Neural cell (in vitro differentiated cells): ENCODE measurements around the gene RTTN. TPM values are rescaled to one million over a fixed set of nuclear protein-coding genes. Genes with fewer than 3 reads are reported as not detected.

Experiments
- H2AFZ ChIP-seq: fragments of 200-600, 300-800 bp; sonication (generic), shearing (Covaris generic); 2 replicates; pipeline ENCODE4 v1.6.0; 2014; ENCODE audit warnings: low read depth, mild to moderate bottlenecking, antibody characterized with exemption, low read length, moderate library complexity
- H3F3A ChIP-seq: fragments of 200-600 bp; shearing (Covaris generic); 2 replicates; pipeline ENCODE4 v1.6.1; 2016; ENCODE audit warnings: mild to moderate bottlenecking, moderate library complexity, mixed read lengths, antibody characterized with exemption, low read length; ENCODE audit not compliant: insufficient read depth, poor library complexity, severe bottlenecking
- H3K27ac ChIP-seq: fragments of 200-600, 300-800 bp; sonication (generic), shearing (Covaris generic); 2 replicates; pipeline ENCODE4 v1.5.1; 2014; ENCODE audit warnings: mild to moderate bottlenecking, low read length, moderate library complexity
- H3K27me3 ChIP-seq: fragments of 300-800, 200-600 bp; sonication (generic), shearing (Covaris generic); 2 replicates; pipeline ENCODE4 v1.6.0; 2014; ENCODE audit warnings: mild to moderate bottlenecking, low read depth, low read length, moderate library complexity; ENCODE audit not compliant: insufficient read depth
- H3K36me3 ChIP-seq: fragments of 300-800, 200-600 bp; sonication (generic), shearing (Covaris generic); 2 replicates; pipeline ENCODE4 v1.5.1; 2014; ENCODE audit warnings: mild to moderate bottlenecking, antibody characterized with exemption, low read length, moderate library complexity; ENCODE audit not compliant: insufficient read depth
- H3K4me2 ChIP-seq: fragments of 300-800, 200-600 bp; sonication (generic), shearing (Covaris generic); 2 replicates; pipeline ENCODE4 v1.6.0; 2014; ENCODE audit warnings: mild to moderate bottlenecking, low read length
- H3K4me3 ChIP-seq: fragments of 300-800, 200-600 bp; sonication (generic), shearing (Covaris generic); 2 replicates; pipeline ENCODE4 v1.5.1; 2014; ENCODE audit warnings: mild to moderate bottlenecking, low read length, moderate library complexity
- H3K79me2 ChIP-seq: fragments of 200-600 bp; shearing (Covaris generic); replicated peaks from 2 replicates; pipeline ENCODE4 v1.6.0; 2014; ENCODE audit warnings: mild to moderate bottlenecking, low read length, moderate library complexity; ENCODE audit not compliant: insufficient read depth
- H3K9ac ChIP-seq: fragments of 300-800, 200-600 bp; sonication (generic), shearing (Covaris generic); 2 replicates; pipeline ENCODE4 v1.6.1; 2016; ENCODE audit warnings: mild to moderate bottlenecking, low read length, mixed read lengths
- H3K9me2 ChIP-seq: fragments of 200-600 bp; shearing (Covaris generic); 2 replicates; pipeline ENCODE4 v1.6.1; 2016; ENCODE audit warnings: mild to moderate bottlenecking, low read length, mixed read lengths; ENCODE audit not compliant: insufficient read depth
- H3K9me3 ChIP-seq: fragments of 200-600, 300-800 bp; sonication (generic), shearing (Covaris generic); 2 replicates; pipeline ENCODE4 v1.6.1; 2016; ENCODE audit warnings: mild to moderate bottlenecking, mixed run types, low read length, moderate library complexity, mixed read lengths
- H4K20me1 ChIP-seq: fragments of 200-600 bp; shearing (Covaris generic); 2 replicates; pipeline ENCODE4 v1.6.1; 2016; ENCODE audit warnings: mild to moderate bottlenecking, mixed run types; ENCODE audit not compliant: insufficient read depth
- EP300 ChIP-seq: fragments of 450-650 bp; conservative IDR thresholded peaks from 2 replicates; pipeline ENCODE4 v1.6.1; 2014; ENCODE audit warnings: antibody characterized with exemption, mild to moderate bottlenecking, moderate library complexity; ENCODE audit not compliant: poor library complexity, severe bottlenecking
- EZH2 ChIP-seq: fragments of 200-600, 300-800 bp; shearing (Covaris generic), sonication (generic); IDR thresholded peaks from 2 replicates; pipeline ENCODE4 v1.6.1; 2014; ENCODE audit warnings: antibody characterized with exemption, low read length, borderline replicate concordance, mild to moderate bottlenecking; ENCODE audit not compliant: insufficient read depth, poor library complexity, severe bottlenecking
- MXI1 ChIP-seq: fragments of 450-650 bp; conservative IDR thresholded peaks from 2 replicates; pipeline ENCODE4 v1.6.1; 2014; ENCODE audit warnings: antibody characterized with exemption, mild to moderate bottlenecking; ENCODE audit not compliant: poor library complexity, severe bottlenecking
- POLR2AphosphoS5 ChIP-seq: IDR thresholded peaks from 2 replicates; pipeline ENCODE4 v1.6.1; 2012
- RAD21 ChIP-seq: fragments of 450-650 bp; conservative IDR thresholded peaks from 2 replicates; pipeline ENCODE4 v1.6.1; 2014; ENCODE audit warnings: antibody characterized with exemption, mild to moderate bottlenecking, moderate library complexity
- REST ChIP-seq: IDR thresholded peaks from 2 replicates; pipeline ENCODE4 v1.6.1; 2012; ENCODE audit warnings: borderline replicate concordance
- SMC3 ChIP-seq: fragments of 450-650 bp; conservative IDR thresholded peaks from 2 replicates; pipeline ENCODE4 v1.6.1; 2014; ENCODE audit warnings: antibody characterized with exemption, mild to moderate bottlenecking, moderate library complexity; ENCODE audit not compliant: poor library complexity
- TAF1 ChIP-seq: IDR thresholded peaks from 2 replicates; pipeline ENCODE4 v1.6.1; 2012; ENCODE audit warnings: low read depth
- polyA plus RNA-seq: library from polyadenylated mRNA; depleted of rRNA; stranded (reverse); fragments of >200 nt; gene quantifications from 2 replicates; pipeline ENCODE4 v1.2.3, GENCODE V29; 2014
- TF ChIP-seq, protein P1 (sequence below): fragments of 450-650 bp; IDR thresholded peaks from 2 replicates; pipeline ENCODE4 v1.5.1; 2014; ENCODE audit warnings: antibody characterized with exemption, mild to moderate bottlenecking, moderate library complexity; ENCODE audit not compliant: poor library complexity, severe bottlenecking

RTTN gene
- polyA plus RNA-seq, 1 donor from 2014 or later = 24.2 TPM

GRCh38 chr18:70135604-70136003 lies 69.9 kb downstream of the RTTN start:
- Histone ChIP-seq H3K4me2 (no peak overlapping the region), H2AFZ (no peak overlapping the region), H3F3A (no peaks in the 10 kb centered on the region), H3K27ac (no peak overlapping the region), H3K36me3 (no peaks in the 10 kb centered on the region), H3K79me2 (no peaks in the 10 kb centered on the region), H3K27me3 (no peaks in the 10 kb centered on the region), H3K9me2 (no peaks in the 10 kb centered on the region), H3K9ac (no peak overlapping the region), H3K9me3 (no peaks in the 10 kb centered on the region), H4K20me1 (no peaks in the 10 kb centered on the region), H3K4me3 (no peak overlapping the region)
- TF ChIP-seq TAF1 (no peak), RAD21 (no peak), EP300 (no peak), EZH2 (no peak), SMC3 (no peak), MXI1 (no peak), POLR2AphosphoS5 (no peak), REST (no peak)
- TF ChIP-seq, protein P1, sequence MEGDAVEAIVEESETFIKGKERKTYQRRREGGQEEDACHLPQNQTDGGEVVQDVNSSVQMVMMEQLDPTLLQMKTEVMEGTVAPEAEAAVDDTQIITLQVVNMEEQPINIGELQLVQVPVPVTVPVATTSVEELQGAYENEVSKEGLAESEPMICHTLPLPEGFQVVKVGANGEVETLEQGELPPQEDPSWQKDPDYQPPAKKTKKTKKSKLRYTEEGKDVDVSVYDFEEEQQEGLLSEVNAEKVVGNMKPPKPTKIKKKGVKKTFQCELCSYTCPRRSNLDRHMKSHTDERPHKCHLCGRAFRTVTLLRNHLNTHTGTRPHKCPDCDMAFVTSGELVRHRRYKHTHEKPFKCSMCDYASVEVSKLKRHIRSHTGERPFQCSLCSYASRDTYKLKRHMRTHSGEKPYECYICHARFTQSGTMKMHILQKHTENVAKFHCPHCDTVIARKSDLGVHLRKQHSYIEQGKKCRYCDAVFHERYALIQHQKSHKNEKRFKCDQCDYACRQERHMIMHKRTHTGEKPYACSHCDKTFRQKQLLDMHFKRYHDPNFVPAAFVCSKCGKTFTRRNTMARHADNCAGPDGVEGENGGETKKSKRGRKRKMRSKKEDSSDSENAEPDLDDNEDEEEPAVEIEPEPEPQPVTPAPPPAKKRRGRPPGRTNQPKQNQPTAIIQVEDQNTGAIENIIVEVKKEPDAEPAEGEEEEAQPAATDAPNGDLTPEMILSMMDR = no peak

DNA sequence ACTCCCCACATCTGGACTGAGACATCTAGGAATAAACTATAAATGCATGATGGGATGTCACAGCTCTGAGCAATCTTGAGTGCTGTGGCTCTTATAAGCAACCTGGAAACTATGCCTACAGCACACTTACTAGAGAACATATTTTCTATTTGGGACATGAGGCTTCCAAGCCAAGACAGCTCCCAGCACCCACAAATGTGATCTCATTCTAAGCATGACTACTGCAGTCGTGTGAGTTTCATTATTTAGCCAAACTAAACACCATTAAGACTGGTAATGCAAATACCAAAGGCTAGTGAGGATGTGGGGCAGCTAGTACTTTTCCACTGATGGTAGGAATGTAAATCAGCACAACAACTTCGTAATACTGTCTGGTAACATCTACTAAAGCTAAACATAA lies 72.5 kb downstream of the RTTN start:
- Histone ChIP-seq H2AFZ (no peak overlapping the region), H3K9ac (no peak overlapping the region), H3K4me2 (no peak overlapping the region), H3K4me3 (no peak overlapping the region), H3K9me2 (no peaks in the 10 kb centered on the region), H3K27me3 (no peaks in the 10 kb centered on the region), H4K20me1 (no peaks in the 10 kb centered on the region), H3K27ac (no peak overlapping the region), H3K9me3 (no peaks in the 10 kb centered on the region), H3K36me3 (peaks cover 4% of the 10 kb centered on the region), H3K79me2 (no peaks in the 10 kb centered on the region), H3F3A (no peaks in the 10 kb centered on the region)
- TF ChIP-seq REST = no peak
- no peak for TF ChIP-seq MXI1
- TF ChIP-seq, protein P1 = no peak
- TF ChIP-seq RAD21 = no peak
- no peak for TF ChIP-seq SMC3
- no peak for TF ChIP-seq TAF1
- TF ChIP-seq EP300 = no peak
- TF ChIP-seq EZH2 = no peak
- TF ChIP-seq POLR2AphosphoS5 = no peak
